Cardiac muscle cell (in vitro differentiated cells and primary cell): ENCODE results near the gene CCDC169. TPM values are rescaled to one million over a fixed set of nuclear protein-coding genes. Genes with fewer than 3 reads are reported as not detected.

ENCODE experiments used
- DNase-seq, 2 donors: peaks; one replicate each; pipeline versions ENCODE4 v3.0.0 to v3.0.0-alpha.2; 2010 to 2017; ENCODE audit warnings: low read depth in 1 of 2, low spot score in 1 of 2
- H3K27ac ChIP-seq: fragments of 200-600 bp; sonication (generic); 2 replicates; pipeline ENCODE4 v1.5.1; 2016
- H3K27me3 ChIP-seq: fragments of 200-600 bp; sonication (generic); 2 replicates; pipeline ENCODE4 v1.6.0; 2016; ENCODE audit warnings: control low read depth
- H3K36me3 ChIP-seq: fragments of 200-600 bp; sonication (generic); 2 replicates; pipeline ENCODE4 v1.5.1; 2016; ENCODE audit warnings: control low read depth
- H3K4me1 ChIP-seq: fragments of 200-600 bp; sonication (generic); 2 replicates; pipeline ENCODE4 v1.8.1; 2017; ENCODE audit warnings: low read depth, mild to moderate bottlenecking, mixed run types
- H3K4me3 ChIP-seq: fragments of 200-600 bp; sonication (generic); 2 replicates; pipeline ENCODE4 v1.5.1; 2016; ENCODE audit warnings: mild to moderate bottlenecking
- H3K9me3 ChIP-seq: fragments of 200-600 bp; sonication (generic); 2 replicates; pipeline ENCODE4 v1.5.1; 2017; ENCODE audit warnings: low read depth, mild to moderate bottlenecking, control low read depth
- polyA plus RNA-seq: library from polyadenylated mRNA; unstranded; fragments of >200 nt; fragmentation: Nextera tagmentation; extraction: Ambion mirVana; gene quantifications from 2 replicates; pipeline ENCODE4 v1.2.1, GENCODE V29; 2016
- total RNA-seq: library from RNA; depleted of rRNA; stranded (reverse); fragments of >200 nt; gene quantifications from 2 replicates; pipeline ENCODE4 v1.2.3, GENCODE V29; 2016
- TF ChIP-seq, protein P1 (sequence below): IDR thresholded peaks from 2 replicates; pipeline ENCODE4 v1.5.1; 2012; ENCODE audit warnings: low read depth, mild to moderate bottlenecking, low read length

The CCDC169 gene
- total and polyA plus RNA-seq, 2 experiments from 2014 or later, result 6.9 TPM

DNA sequence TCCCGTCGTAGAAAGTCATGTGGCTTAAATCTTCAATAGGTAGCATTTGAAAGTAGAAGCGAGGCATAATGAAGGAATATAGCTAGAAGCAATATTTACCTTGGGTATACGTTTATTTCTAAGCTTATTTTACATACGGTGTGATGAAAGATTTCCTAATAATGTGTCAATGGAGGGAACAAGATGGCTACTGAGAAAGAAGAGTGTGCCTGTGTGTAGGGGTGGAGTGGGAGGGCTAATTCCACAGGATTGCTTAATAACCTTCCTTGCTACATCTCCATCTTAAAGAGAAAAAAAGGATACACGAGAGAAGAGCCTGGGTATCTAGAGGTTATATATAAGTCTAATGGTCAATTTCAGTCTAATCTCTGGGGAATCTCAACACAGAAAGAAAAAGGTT lies 46.6 kb upstream of the CCDC169 start:
- Histone ChIP-seq H3K9me3 (no peaks in the 10 kb centered on the region), H3K36me3 (no peaks in the 10 kb centered on the region), H3K27ac (no peak overlapping the region), H3K4me1 (no peaks in the 10 kb centered on the region), H3K27me3 (no peaks in the 10 kb centered on the region), H3K4me3 (no peak overlapping the region)
- TF ChIP-seq, protein P1, sequence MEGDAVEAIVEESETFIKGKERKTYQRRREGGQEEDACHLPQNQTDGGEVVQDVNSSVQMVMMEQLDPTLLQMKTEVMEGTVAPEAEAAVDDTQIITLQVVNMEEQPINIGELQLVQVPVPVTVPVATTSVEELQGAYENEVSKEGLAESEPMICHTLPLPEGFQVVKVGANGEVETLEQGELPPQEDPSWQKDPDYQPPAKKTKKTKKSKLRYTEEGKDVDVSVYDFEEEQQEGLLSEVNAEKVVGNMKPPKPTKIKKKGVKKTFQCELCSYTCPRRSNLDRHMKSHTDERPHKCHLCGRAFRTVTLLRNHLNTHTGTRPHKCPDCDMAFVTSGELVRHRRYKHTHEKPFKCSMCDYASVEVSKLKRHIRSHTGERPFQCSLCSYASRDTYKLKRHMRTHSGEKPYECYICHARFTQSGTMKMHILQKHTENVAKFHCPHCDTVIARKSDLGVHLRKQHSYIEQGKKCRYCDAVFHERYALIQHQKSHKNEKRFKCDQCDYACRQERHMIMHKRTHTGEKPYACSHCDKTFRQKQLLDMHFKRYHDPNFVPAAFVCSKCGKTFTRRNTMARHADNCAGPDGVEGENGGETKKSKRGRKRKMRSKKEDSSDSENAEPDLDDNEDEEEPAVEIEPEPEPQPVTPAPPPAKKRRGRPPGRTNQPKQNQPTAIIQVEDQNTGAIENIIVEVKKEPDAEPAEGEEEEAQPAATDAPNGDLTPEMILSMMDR, result no peak
- DNase-seq, result peak in 1 of 2 donors; percentile 91

DNA sequence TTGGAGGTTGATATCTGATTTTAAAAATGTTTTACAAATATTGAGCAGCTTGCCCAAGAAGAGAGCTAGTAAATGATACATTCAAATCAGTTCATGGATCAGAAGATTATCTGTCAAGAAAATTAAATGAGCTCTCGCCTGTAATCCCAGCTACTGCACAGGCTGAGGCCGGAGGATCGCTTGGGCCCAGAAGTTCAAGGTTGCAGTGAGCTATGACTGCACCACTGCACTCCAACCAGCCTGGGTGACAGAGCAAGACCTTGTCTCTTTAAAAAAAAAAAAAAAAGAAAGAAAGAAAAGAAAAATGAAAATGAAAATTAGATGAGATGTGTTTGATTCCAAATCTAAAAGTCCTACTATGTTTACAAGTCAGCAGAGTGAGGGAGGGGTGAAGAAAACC lies 46.2 kb upstream of the CCDC169 start:
- H3K9me3 ChIP-seq, result no peaks in the 10 kb centered on the region
- H3K4me3 ChIP-seq, result no peak overlapping the region
- no peaks in the 10 kb centered on the region for H3K27me3 ChIP-seq
- TF ChIP-seq, protein P1, result no peak
- no peak overlapping the region for H3K27ac ChIP-seq
- no peak for DNase-seq
- H3K4me1 ChIP-seq, result no peaks in the 10 kb centered on the region
- H3K36me3 ChIP-seq, result no peaks in the 10 kb centered on the region

DNA sequence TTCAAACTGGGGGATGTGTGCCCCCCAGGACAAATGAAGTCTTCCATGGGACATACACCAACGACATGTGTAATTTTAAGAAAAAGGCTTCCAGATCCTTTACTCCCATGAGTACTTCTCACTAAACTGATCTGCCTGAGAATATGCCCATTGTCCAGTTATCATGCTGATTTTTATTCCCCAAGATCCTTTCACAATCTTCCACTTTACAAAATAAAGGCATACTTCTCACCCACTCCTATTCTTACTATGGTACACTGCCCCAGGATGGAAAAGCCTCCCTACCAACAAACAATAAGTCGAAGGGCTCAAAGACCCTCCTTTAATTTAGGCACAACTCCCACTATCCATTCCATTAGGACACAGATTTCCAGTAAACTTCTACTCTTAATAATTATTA lies 45.1 kb upstream of the CCDC169 start:
- Histone ChIP-seq H3K36me3 (no peaks in the 10 kb centered on the region), H3K4me1 (peaks cover 4% of the 10 kb centered on the region), H3K4me3 (no peak overlapping the region), H3K9me3 (no peaks in the 10 kb centered on the region), H3K27ac (no peak overlapping the region), H3K27me3 (no peaks in the 10 kb centered on the region)
- no peak for DNase-seq
- TF ChIP-seq, protein P1, result no peak

DNA sequence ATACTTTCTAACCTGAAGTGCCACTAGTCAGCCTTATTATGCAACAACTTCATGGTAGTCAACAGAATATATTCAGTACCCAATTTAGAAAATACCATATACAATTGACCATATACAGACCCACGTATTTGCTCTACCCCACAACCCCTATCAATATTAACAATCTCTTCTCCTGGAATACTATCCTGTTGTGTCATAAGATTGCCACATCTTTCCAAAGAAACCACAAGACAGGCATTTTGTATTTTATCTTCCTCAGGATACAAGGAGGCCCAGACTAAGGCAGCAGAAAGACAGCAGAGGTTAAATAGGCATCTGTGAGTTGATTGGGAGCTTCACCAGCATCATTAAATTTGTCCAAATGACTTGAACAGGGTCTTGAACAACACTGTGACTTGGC lies 44.1 kb upstream of the CCDC169 start:
- H3K4me3 ChIP-seq, result no peak overlapping the region
- no peaks in the 10 kb centered on the region for H3K27me3 ChIP-seq
- H3K36me3 ChIP-seq, result no peaks in the 10 kb centered on the region
- H3K9me3 ChIP-seq, result no peaks in the 10 kb centered on the region
- peak in 1 of 2 donors; percentile 55 for DNase-seq
- peaks cover 4% of the 10 kb centered on the region for H3K4me1 ChIP-seq
- H3K27ac ChIP-seq, result no peak overlapping the region
- TF ChIP-seq, protein P1, result no peak

DNA sequence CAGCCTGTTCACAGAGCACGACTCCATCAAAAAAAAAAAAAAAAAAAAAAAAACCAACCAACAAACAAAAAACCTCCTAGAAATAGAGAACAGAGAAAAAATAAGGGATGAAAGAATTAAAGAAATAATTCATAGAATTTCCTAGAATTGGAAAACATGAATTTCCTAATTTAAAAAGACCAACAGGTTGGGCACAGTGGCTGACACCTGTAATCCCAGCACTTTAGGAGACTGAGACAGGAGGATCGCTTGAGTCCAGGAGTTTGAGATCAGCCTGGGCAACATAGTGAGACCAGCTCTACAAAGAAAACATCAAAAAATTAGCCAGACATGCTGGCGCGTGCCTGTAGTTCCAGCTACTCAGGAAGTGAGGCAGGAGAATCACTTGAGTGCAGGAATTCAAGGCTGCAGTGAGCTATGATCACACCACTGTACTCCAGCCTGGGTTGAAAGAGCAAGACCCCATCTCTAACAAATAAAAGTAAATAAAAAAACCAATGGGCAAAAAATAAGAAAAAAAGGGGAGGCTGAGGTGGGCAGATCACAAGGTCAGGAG lies 42.1 kb upstream of the CCDC169 start:
- H3K9me3 ChIP-seq, result no peaks in the 10 kb centered on the region
- no peaks in the 10 kb centered on the region for H3K36me3 ChIP-seq
- no peak for DNase-seq
- H3K27ac ChIP-seq, result no peak overlapping the region
- peaks cover 4% of the 10 kb centered on the region for H3K4me1 ChIP-seq
- no peak overlapping the region for H3K4me3 ChIP-seq
- no peaks in the 10 kb centered on the region for H3K27me3 ChIP-seq
- TF ChIP-seq, protein P1, result no peak
